Measurements from ENCODE around the gene MPO. TPM values are rescaled to one million over a fixed set of nuclear protein-coding genes. Genes with fewer than 3 reads are reported as not detected.

Gene MPO
- total and polyA plus RNA-seq, 9 of the 15 experiments (the other 6 are each of a cell fraction or from before 2014, with no cell fraction given) = 0.04 to 0.47 (median 0.39) TPM; not detected in 6

DNA sequence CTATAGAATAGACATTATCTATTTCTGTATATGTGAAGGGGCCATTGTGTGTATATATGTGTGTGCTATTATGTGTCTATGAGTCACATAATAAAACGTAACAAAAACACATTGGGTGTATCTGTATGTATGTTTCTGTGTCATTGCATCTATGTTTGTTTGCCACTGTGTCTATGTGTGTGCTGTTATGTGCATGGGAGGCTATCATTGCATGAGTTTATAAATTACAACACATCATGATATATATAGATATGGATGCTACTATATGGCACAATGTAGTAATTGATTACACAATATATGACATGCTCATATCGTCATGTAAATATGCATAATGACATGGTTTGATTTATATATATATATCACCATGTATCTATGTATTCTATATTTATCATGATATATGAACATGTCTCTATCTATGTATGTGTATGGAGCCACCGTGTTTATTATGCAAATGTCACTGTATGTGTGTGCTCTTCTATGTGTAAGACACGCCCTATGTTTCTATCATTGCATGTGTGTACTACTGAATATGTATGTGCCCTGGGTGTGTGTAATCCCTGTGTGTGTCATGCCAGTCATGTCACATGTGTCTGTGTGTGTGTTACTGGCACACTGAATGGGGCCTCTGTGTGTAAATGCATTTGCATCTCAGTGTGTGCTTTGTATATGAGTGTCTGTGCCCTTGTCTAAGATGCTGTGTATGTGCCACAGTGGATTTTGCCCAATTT lies 49.2 kb upstream of the MPO start (continued):
- TF ChIP-seq ZNF311 (CRISPR knock-in tag; IDR thresholded peaks at IDR 0.05) = no peak
- TF ChIP-seq RFX1 (IDR thresholded peaks at IDR 0.05) = no peak
- TF ChIP-seq ZBTB43 (CRISPR knock-in tag; IDR thresholded peaks at IDR 0.05) = peak; percentile 72; the same call in 1 of the 2 replicates
- TF ChIP-seq COPS2 (conservative IDR thresholded peaks at IDR 0.05) = no peak
- no peak for TF ChIP-seq CC2D1A (IDR thresholded peaks at IDR 0.05)
- TF ChIP-seq, protein P1, sequence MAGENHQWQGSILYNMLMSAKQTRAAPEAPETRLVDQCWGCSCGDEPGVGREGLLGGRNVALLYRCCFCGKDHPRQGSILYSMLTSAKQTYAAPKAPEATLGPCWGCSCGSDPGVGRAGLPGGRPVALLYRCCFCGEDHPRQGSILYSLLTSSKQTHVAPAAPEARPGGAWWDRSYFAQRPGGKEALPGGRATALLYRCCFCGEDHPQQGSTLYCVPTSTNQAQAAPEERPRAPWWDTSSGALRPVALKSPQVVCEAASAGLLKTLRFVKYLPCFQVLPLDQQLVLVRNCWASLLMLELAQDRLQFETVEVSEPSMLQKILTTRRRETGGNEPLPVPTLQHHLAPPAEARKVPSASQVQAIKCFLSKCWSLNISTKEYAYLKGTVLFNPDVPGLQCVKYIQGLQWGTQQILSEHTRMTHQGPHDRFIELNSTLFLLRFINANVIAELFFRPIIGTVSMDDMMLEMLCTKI (IDR thresholded peaks at IDR 0.05; ENCODE audit: partially characterized antibody) = no peak
- TF ChIP-seq CCNT2 (IDR thresholded peaks at IDR 0.05; ENCODE audit: borderline replicate concordance, extremely low read depth, insufficient read length, low read depth, low read length) = peak; percentile 79
- TF ChIP-seq PHF21A (IDR thresholded peaks at IDR 0.05; ENCODE audit: borderline replicate concordance, low read depth) = no peak
- TF ChIP-seq LEF1 (IDR thresholded peaks at IDR 0.05) = peak; percentile 45
- TF ChIP-seq CBX1 (IDR thresholded peaks at IDR 0.05; ENCODE audit: low read depth) = peak; percentile 22; the same call in 1 of the 2 replicates
- TF ChIP-seq MITF (IDR thresholded peaks at IDR 0.05) = no peak
- TF ChIP-seq ZNF277 (CRISPR knock-in tag; IDR thresholded peaks at IDR 0.05; ENCODE audit: borderline replicate concordance) = no peak
- TF ChIP-seq, protein P2, sequence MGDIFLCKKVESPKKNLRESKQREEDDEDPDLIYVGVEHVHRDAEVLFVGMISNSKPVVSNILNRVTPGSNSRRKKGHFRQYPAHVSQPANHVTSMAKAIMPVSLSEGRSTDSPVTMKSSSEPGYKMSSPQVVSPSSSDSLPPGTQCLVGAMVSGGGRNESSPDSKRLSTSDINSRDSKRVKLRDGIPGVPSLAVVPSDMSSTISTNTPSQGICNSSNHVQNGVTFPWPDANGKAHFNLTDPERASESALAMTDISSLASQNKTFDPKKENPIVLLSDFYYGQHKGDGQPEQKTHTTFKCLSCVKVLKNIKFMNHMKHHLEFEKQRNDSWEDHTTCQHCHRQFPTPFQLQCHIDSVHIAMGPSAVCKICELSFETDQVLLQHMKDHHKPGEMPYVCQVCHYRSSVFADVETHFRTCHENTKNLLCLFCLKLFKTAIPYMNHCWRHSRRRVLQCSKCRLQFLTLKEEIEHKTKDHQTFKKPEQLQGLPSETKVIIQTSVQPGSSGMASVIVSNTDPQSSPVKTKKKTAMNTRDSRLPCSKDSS (IDR thresholded peaks at IDR 0.05; ENCODE audit: low read depth, partially characterized antibody) = no peak
- no peak for TF ChIP-seq RUNX1 (IDR thresholded peaks at IDR 0.05; ENCODE audit: low read depth)
- no peak for TF ChIP-seq HLTF (IDR thresholded peaks at IDR 0.05)
- TF ChIP-seq PURB (CRISPR knock-in tag; IDR thresholded peaks at IDR 0.05; ENCODE audit: low read depth) = no peak
- TF ChIP-seq CXXC5 (CRISPR knock-in tag; IDR thresholded peaks at IDR 0.05) = no peak
- 0 out of 2 replicates have a peak, but pooled peaks have one; percentile 9 for TF ChIP-seq FOXP1 (CRISPR knock-in tag; IDR thresholded peaks at IDR 0.05)
- no peak for TF ChIP-seq PRMT5 (CRISPR knock-in tag; IDR thresholded peaks at IDR 0.05)
- TF ChIP-seq CBFA2T3 (IDR thresholded peaks at IDR 0.05) = no peak
- TF ChIP-seq CHD4 (IDR thresholded peaks at IDR 0.05; ENCODE audit: insufficient read depth, insufficient replicate concordance, low read depth, low read length, poor library complexity, severe bottlenecking) = no peak
